SKM-1 (cell line): Measurements from ENCODE around the gene PAGE2.
"Not testable (repeated sequence)": the region's sequence is repeated elsewhere in the genome, so short reads cannot be mapped to it uniquely, and the experiment has no call there.

Source experiments
- DNase-seq: peaks from one replicate; lab custom pipeline; 2025; ENCODE audit not compliant: unreplicated experiment; lab: John Stamatoyannopoulos, UW

PAGE2 gene

GRCh38 chrX:55120761-55121358 lies 32.0 kb downstream of the PAGE2 start:
- DNase-seq: no peak

- no peak for DNase-seq
These were observed 35.1 kb downstream of the PAGE2 start for GRCh38 chrX:55123900-55124299.

GRCh38 chrX:55127692-55128091 lies 38.9 kb downstream of the PAGE2 start:
- DNase-seq: no peak

- no peak for DNase-seq
These were observed 40.5 kb downstream of the PAGE2 start for GRCh38 chrX:55129361-55129760.

GRCh38 chrX:55130481-55130880 lies 41.7 kb downstream of the PAGE2 start:
- DNase-seq: no peak

- DNase-seq: no peak
These were observed 43.6 kb downstream of the PAGE2 start for GRCh38 chrX:55132416-55132815.

GRCh38 chrX:55135171-55135570 lies 46.4 kb downstream of the PAGE2 start:
- DNase-seq: no peak

- DNase-seq: not testable (repeated sequence)
These were observed 52.0 kb downstream of the PAGE2 start for GRCh38 chrX:55140800-55141199.
